NCI-H2196 treated with DMSO at 0.1 percent for 48 hours (cell line): ENCODE results near the gene USH2A.
A peak's percentile ranks its signal among the peaks of the same experiment; 100 is the strongest.

Experiments used
- DNase-seq: peaks from one replicate; lab custom pipeline; 2025; ENCODE audit not compliant: unreplicated experiment; lab: John Stamatoyannopoulos, UW

The USH2A gene

DNA sequence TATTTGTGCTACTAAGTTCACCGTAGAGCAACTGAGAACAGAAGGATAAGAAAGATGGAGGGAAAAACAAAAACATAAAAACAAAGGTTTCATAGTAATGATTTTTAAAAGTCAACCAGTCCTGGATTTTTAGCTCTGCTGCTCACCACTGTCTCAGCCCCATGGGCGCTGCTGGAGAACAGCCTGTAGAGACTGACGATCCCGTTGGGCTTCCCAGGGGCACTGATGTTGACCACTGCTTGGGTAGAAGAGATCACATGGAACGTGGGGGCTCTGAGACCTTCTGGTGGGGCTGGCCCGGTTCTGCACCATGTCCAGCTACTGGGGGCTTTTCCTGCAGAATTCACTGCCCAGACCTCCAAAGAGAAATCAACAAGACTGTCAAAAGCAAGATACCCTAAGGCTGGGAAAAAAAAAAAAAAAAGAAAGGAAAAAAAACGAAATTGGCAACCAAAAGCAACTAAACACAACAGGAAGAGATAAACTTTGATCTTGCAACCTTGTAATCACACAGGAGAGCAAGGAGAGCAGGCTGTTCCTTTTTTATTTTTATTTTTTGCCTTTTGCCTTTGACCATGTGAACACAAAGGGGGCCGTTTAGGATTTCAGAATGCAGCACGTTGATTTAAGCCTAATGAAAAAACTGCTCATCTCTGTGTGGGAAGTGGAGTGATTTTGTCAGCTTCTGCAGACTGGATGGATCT, 772.6 kb downstream of the USH2A start:
- DNase-seq = no peak

DNA sequence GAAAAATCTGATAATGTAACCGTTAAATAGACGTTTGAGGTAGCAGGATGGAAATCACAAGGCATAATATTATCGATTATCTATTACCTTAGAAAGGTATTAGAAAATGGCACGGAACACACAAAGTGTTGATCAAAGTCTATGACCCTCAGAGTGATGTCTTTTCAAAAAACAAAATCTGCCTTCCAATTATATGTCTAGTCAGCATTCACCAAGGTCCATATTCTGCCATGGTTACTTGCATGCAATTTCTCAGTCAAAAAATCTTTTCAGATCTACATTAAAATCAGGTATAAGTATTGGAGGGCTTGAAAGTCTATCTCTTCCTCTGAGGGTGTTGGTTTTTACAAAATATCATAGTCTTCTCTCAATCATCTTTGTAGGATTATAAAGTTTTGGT, 774.3 kb downstream of the USH2A start:
- DNase-seq = no peak

DNA sequence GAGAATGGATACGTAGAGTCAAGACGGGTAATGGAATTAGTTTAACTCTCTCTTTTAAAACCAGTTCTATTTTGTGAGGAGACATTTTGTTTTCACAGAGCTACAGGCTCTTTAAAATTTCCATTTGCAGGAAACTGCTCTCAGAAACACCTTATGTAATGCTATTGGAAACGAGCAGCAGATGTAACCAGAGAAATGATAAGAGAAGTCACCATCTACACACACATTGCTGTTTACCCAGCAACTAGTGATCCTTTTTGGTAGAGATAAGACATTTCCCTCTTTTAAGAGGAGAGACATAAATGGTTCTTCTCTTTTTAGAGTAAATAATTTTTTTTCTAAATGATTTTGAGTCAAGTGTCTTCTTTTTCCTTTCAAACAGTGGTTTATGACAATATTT, 775.5 kb downstream of the USH2A start:
- no peak for DNase-seq

DNA sequence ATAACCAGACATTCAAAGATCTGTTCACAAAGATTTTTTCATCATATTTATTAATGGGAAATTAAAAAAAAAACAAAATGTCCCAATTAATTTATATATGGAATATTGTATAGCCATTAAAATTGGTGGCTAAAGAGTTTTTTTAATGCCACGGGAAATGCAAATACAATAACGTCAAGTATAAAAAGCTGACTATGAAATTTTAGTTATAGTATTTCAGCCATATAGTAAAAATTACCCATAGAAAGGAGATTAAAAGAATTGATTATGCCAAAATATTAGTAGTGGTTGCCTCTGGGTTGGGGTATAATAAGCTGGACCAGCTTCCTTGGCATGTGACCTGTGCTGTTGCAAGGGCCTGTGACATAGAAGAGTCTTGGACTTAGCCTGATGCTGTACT, 777.4 kb downstream of the USH2A start:
- DNase-seq = no peak

DNA sequence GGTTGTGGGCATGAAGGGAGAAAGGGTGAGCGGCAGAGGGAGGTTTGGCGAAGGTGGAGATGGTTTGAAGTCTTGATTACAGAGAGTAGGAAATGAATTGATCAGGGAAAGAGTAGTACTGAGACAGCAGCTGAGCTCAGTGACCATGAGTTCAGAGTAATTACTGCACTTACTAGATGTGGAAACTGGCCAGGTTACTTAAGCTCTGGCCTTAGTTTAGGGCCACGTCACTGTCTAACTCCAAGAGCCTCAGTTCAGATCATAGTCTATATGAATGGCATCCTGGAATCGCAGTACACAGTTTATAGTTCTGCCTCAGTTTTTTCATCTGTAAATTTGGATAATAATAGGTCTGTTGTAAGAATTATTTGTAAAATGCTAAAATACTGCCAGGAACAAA, 778.1 kb downstream of the USH2A start:
- no peak for DNase-seq

DNA sequence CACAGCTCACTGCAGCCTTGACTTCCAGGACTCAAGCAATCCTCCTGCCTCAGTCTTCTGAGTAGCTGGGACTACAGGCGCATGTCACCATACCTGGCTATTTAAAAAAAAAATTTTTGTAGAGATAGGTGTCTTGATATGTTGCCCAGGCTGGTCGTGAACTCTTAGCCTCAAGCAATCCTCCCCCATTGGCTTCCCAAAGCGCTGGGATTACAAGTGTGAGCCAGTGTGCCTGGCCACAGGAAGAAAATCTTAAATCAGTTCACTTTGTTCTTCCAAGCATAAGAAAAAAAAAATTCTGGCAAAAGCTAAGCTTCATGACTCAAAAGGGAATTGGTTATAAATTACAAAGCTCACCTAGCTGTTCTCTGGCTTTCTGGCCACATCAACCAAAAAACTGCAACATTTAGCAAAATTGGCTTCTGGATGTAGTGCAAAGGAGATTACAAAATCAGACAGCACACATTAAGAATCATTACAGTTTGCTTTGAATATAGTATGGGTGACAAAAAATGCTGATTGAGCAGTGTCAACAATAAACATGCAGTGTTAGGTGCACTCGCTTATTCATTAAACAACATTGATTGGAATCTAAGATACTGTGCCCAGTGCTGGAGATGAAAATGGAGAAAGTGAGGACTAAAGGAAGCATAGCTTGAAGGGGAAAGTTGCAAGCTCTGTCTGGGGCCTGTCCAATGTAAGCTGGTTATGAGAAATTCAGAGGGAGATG, 779.5 kb downstream of the USH2A start:
- DNase-seq = no peak

DNA sequence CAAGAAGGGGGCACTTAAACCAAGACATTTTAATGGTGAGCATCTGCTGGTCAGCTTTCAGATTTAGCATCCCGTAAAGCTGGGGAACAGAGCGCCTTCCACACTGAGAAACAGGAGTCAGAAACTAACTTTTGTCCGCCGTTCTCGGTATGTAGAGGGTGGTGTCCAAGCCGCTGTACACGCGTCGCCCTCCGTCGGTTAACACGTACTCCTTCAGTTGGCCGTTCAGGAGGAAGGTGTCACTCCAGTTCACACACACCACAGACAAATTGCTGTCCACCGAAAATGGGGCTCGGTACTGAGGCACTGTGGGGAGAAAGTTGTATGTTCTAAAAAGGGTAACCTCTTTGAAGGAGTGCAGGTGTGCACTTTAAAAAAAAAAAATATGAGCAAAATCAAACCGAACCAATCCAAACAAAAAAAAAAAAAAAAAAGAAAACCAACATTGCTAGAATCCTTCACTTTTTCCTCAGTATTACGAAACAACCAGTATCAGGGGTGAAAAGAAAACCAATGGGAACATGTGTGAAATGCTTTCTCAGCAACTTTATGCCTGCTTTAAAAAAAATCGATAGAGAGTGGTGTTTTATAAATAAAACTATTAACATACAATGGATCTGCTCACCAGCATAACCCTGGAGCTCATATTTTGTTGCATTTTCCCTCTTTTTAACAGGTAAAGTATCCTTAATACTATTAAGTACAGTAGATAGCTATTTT, 782.7 kb downstream of the USH2A start:
- no peak for DNase-seq

DNA sequence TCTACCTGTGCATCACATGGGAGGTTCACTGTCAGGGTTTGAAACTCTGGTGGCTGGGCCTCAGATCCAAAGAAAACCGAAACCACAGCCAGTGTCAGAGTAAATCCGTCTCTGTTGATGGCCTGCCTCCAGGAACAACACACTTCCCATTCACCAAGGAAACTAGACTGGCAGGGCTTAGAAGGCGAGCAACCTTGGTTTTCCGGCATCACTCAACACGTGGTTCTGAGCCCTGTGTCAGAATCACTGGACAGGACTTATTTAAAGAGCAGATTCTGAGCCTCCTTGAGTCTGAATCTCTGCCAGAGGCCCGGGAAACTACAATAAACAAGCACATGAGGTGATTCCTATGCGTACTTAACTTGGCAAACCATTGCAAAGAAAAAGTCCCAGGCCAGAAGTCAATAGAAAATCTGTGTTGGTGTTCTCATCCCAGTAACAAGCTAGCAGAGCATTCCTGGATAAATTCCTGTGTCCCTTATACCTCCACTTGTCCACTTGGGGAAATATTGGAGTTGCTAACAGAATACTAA, 786.1 kb downstream of the USH2A start:
- no peak for DNase-seq

DNA sequence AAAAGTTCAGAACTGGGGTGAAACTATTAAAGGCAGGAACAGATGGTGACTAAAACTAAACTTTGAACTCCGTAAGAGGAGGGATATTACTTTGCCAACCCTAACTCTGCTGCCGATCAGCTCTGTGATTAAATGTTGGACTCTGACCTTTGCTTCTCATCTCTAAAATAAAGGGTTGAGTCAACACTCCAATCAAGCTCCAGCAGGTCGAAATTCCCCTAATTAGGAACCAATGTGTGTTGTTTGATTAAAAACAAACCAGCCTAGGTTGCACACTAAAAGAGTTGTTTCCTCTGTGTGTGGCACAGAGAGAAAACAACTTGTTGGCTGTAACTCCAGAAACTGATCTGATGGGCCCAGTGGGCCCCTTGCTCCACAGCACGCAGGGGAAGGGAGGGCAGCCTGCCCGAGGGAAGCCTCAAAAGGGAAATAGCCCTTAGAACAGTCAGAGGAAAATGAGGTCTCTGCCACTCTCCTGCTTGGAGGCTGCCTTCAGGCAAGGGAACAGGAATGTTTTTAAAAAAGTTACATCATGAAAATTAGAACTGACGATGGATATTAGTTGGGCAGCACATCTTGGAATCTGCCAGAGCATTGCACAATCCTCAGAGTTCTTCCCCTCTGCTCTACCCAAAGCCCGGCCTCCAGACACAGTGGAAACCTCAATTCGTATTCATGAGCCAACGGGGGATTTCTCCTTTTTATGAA, 786.8 kb downstream of the USH2A start:
- DNase-seq = no peak

DNA sequence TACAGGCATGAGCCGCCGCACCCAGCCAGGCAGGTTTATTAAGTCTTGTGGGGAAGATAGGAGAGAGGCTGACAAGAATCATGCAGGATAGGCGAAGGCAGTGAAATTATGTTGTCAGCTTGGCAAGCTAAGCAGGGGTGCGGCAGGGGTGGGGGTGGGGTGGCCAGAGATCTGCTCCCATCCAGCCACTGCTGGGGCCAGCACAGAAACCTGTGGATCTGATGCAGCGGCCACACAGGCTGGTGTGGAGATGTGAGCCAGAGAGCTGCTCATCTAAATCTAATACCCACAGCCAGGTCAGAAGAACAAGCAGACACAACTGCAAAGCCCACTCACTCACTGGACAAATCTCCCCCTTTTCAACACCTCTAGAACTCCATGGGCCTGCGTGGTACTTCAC, 787.4 kb downstream of the USH2A start:
- no peak for DNase-seq

DNA sequence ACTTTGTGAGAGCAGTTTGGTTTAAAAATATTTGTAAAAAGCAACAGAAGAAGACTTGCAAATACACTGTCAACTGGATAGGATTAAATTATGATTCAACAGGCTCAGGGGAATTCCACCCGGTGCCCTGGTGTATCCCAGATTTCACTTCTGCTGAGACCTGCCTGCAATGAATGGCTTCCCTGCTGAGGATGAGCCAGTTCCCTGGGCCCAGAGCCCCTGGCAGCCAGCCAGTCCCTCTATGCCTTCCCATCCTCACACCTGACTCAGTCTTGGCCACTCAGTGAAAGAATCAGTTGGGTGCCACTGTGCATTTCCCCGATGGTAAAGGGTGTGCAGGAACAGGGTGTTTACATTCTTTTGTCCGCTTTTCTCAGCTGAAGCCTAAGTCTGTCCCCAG, 791.8 kb downstream of the USH2A start:
- peak; percentile 54 for DNase-seq

DNA sequence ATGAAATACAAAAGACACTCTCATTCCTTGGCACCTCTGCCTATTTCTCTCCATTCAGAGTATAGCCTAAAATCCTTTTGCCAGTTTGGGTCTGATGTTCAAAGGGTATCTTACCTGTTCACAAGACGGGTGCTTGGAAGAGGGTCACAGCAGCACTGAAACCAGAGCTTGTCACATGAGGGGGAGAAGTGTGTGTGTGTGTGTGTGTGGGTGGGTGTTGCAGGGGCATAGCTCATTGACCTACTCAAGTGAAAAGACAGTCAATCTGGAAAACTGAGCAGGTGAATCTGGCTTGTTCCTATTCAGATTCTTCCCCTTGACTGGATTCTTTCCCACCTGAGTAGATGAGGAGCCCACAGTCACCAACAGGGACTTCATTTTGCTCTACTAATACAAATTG, 792.2 kb downstream of the USH2A start:
- DNase-seq = no peak

DNA sequence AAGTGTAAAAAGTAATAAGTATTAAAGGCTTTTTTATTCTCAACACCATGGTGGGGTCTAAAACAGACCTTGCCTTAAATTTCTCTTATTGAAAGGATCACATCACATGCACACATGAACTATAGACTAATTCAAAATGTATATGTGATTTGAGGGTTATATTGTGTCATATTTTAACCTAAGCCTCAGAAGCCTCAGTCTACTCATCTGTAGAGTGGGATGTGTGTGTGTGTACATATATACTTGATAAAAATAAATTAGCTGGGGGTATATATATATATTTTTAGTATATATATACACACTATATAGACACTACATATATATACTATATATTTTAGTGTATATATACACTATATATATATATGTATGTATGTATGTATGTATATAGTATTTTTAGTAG, 797.3 kb downstream of the USH2A start:
- no peak for DNase-seq

DNA sequence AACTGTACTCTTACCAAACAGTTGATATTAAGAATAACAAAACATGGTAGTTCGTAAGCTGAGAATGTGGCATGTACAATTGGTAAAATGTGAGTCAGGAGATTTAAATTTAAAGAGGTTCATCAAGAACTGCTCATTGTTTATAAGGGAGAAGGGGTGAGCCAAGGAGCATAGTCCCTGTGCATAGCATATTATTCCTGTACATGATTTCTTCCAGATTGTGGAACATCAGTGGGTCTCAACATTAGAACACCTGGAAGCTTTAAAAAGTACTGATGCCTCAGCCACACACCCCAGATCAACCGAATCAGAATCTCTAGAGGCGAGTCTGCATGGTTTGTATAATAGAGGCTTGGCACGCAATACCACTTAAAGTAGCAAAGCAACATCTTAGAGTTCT, 800.1 kb downstream of the USH2A start:
- no peak for DNase-seq

DNA sequence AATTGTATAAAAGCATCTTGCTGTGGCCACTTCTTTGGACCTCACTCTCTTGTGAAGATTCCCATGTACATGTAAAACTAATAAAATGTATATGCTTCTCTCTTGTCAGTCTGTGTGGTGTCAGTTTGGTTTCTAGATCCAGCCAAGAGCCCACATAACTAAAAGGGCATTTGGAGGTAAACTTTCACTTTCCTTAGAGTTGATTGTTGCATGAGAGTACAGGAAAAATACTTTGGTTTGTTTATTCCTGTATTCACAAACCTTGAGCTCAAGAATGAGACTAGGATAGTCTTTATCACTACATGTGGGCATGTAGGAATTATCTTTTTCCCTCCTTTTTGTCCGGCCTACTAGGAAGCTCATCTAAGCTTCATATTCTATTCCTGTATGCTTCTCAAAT, 805.3 kb downstream of the USH2A start:
- DNase-seq = no peak

DNA sequence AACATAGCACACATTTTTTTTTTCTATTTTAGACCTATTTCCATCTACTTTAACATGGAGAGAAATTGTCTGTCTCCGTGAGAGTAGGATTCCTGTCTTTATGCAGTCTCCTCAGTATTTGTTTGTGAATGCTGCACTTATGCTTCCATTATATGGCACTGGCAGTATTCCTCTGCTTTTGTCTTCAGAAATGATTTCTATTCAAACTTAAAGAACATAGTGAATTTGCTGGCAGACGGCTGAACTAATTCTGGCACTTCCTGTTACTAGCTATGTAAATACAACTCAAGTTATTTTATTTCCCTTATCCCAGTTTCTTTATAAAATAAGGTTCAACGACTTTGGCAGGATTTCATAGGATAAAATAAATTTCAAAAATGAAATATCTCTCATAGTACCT, 810.9 kb downstream of the USH2A start:
- no peak for DNase-seq

DNA sequence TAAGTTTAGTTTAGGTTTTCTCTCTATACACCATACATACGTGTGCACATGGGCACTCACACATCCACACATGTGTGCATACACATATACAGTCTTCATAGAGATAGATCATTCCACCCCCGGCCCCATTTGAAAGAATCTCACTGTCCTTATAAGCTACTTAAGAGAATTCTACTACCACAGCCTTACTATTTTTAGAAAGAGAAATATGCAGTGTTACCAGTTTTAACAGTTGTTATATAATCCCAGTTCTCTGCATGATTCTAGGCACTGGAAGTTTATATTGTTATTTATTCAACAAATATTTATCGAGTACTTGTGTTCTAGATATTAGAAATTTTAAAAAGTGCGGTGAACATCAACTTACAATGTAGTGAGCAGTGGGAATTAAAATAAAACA, 814.6 kb downstream of the USH2A start:
- DNase-seq = no peak

DNA sequence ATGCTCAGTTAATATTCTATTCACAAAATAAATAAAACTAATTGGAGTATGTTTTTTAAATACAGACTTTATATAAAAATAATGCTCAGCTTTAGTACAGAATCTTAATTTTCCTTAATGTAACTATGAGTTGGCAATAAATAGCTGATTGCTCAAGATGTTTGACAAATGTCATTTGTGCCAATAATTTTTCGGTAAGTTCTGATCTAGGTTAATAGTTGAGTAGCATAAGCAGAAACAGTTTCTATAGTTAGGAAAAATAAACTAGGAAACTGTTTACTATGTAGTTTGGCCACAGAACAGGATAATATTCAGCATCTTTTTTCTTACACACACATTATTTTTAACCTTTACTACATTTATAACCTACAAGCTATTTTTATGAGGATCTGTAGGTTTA, 815.8 kb downstream of the USH2A start:
- DNase-seq = no peak

DNA sequence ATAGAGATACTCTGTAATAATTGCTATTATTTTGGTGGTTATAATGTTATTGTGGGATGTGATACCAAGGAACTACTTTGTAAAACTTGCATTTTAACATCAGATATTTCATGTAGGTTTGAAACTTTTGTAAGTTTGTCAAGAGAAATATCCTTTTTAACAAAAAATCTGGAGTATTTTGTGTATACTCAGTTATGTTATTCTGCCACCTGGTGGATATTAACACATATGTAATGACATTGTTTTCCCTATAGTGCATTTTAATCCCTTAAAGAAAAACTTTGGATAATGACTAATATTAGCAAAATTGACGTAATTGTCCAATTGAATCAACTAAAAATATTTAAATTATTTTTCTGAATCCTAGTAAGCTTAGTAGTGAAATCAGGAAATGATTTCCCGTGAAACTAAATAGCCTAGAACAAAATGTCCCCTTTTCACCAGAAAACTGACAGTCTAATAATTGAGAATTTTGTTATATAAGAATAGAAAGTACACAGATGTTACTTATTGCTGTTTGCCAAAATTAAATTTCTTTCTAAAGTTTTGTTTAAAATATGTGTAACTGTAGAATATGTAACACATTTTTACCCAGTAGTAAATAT, 816.6 kb downstream of the USH2A start:
- no peak for DNase-seq

DNA sequence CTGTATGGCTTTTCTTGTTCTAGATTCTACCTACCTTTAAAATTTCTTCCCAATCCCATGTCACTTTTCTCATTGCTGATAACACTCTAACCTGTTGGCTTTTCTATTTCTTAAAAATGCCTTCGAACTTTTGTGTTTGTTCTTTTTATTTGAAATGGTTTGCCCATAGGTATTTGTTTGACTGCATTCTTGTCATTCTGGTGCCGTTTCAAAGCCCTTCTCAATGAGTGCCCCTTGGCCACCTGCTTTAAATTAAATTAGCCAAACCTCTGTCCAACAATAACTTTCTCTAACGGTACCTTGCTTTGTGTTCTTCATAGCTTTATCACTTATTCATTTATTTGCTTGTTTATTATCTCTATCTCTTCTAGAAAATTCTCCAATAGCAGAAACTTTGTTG, 817.2 kb downstream of the USH2A start:
- DNase-seq = no peak

DNA sequence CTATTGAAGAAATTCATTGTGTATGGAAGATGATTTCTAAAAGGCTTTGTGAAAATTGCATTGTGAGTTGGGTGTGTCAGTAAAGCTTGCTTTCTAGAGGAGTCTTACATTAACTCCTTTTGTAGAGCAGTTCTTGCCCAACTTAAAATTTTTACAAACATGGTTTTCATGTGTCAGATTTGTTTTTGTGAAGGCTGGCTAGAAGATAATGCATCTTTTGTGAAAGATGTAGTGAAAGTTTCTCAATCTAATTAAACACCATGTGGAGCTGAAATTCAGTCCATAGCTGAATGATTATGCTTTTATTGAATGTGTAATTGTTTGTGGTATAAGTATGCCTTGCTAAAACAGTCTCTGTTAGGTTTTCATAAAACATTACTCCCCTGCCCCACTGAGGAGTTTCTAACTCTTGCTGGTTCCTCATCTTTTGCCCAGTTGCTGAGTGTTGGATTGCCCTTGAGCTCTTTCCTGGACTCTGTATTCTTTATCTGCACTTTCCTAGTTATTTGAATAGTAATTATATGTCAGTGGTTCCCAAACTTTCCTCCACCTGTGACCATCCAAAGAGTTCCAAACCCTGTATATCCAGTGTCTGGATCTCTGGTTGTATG, 818.1 kb downstream of the USH2A start:
- DNase-seq = no peak
